Calu3 (cell line): ENCODE data around the gene TMEM185B. TPM values are rescaled to one million over a fixed set of nuclear protein-coding genes. Genes with fewer than 3 reads are reported as not detected.

Experiments used
- Bru-seq: library from RNA; stranded (reverse); fragments of 400-500 nt; gene quantifications from one replicate; lab custom pipeline; 2021; lab: Mats Ljungman, UMichigan
- BruChase-seq, 2 experiments: library from RNA; stranded (reverse); fragments of 400-500 nt; gene quantifications; one replicate each; lab custom pipeline; 2021; lab: Mats Ljungman, UMichigan
- BruUV-seq: library from RNA; stranded (reverse); fragments of 400-500 nt; replicated peaks from 2 replicates; lab custom pipeline; 2021; lab: Mats Ljungman, UMichigan
- CTCF ChIA-PET: fragments of 300-600 bp; sonication (Branson Sonifier 250); formaldehyde crosslinking; loops from one replicate; lab custom pipeline; 2022; ENCODE audit warnings: antibody characterized with exemption; lab: Charles Lee
- DNase-seq: peaks from one replicate; pipeline ENCODE4 v3.0.0; 2022
- H3K27ac Mint-ChIP-seq: one replicate; pipeline ENCODE4 v1.8.0; 2022; ENCODE audit warnings: mixed read lengths; ENCODE audit not compliant: unreplicated experiment
- H3K27me3 Mint-ChIP-seq: one replicate; pipeline ENCODE4 v1.8.0; 2022; ENCODE audit warnings: mixed read lengths; ENCODE audit not compliant: unreplicated experiment
- H3K36me3 Mint-ChIP-seq: one replicate; pipeline ENCODE4 v1.8.0; 2022; ENCODE audit warnings: mild to moderate bottlenecking, moderate library complexity, mixed read lengths; ENCODE audit not compliant: insufficient read depth, unreplicated experiment
- H3K4me1 Mint-ChIP-seq: one replicate; pipeline ENCODE4 v1.8.0; 2022; ENCODE audit warnings: mild to moderate bottlenecking, low read depth, mixed read lengths; ENCODE audit not compliant: unreplicated experiment
- H3K4me3 Mint-ChIP-seq: one replicate; pipeline ENCODE4 v1.8.0; 2022; ENCODE audit warnings: mild to moderate bottlenecking, low read depth, moderate library complexity, mixed read lengths; ENCODE audit not compliant: unreplicated experiment
- H3K9me3 Mint-ChIP-seq: one replicate; pipeline ENCODE4 v1.8.0; 2022; ENCODE audit warnings: low read depth, mixed read lengths; ENCODE audit not compliant: unreplicated experiment
- CTCF ChIP-seq: fragments of 200-600 bp; IDR thresholded peaks from one replicate; pipeline ENCODE4 v1.8.0; 2022; ENCODE audit warnings: antibody characterized with exemption; ENCODE audit not compliant: unreplicated experiment
- intact Hi-C: fragments of 100-400 bp; cut with micrococcal nuclease; formaldehyde crosslinking; loops from one replicate; pipeline ENCODE4 v1.10.0; 2022; ENCODE audit not compliant: unreplicated experiment
- long read RNA-seq: library from polyadenylated mRNA; stranded (forward); transcript quantifications from one replicate; pipeline ENCODE4 v2.0.0, GENCODE V29; 2022
- total RNA-seq: library from RNA; stranded (reverse); gene quantifications from 2 replicates; pipeline ENCODE4 v1.2.3, GENCODE V29; 2022

Gene TMEM185B
- 42.0 and 42.8 TPM in 2 replicates for total RNA-seq
- Bru-seq, nascent RNA, result percentile 81 among the genes with signal in this experiment
- percentile 98 among the genes with signal in this experiment for BruChase-seq, experiment 1, labeled RNA remaining after a 6-hour chase
- BruChase-seq, experiment 2, labeled RNA remaining after a 2-hour chase, result percentile 98 among the genes with signal in this experiment
- long read RNA-seq, transcript TMEM185B-201 (1 exons, 2,131 nt), result major isoform, 44 of 44 reads
- long read RNA-seq, partial matches to known transcripts, result 0 of 44 reads
- long read RNA-seq, other reads (novel, unspliced or antisense), result 0 of 44 reads

- Mint-ChIP-seq H3K4me3 (peak within 1 kb of the TSS; percentile 79), H3K27ac (peak within 1 kb of the TSS; percentile 83), H3K36me3 (peaks cover 42% of the 10 kb centered on the region), H3K4me1 (peaks cover 15% of the 10 kb centered on the region), H3K27me3 (no peaks in the 10 kb centered on the region), H3K9me3 (no peaks in the 10 kb centered on the region)
- DNase-seq, result peak; percentile 95
- intact Hi-C loops, result no loop called here
- TF ChIP-seq CTCF, result peak; percentile 27
- CTCF ChIA-PET, result interaction anchor here (0.6 to 1.5 kb wide), 6 partner anchors 8 to 861 kb away, joined by 3 to 9 read pairs (median 4); partner anchors contain the start of gene RALB
- no TSS peak for BruUV-seq
Measured at GRCh38 chr2:120223034-120223912, at the start of gene TMEM185B. TSS of gene TMEM185B (minus strand) at chr2:120223400. CDS start at chr2:120222976, 424 bp downstream.

- BruUV-seq, result no TSS peak
- no peak for TF ChIP-seq CTCF
- Mint-ChIP-seq H3K27me3 (no peaks in the 10 kb centered on the region), H3K36me3 (no peaks in the 10 kb centered on the region), H3K27ac (no peak overlapping the region), H3K9me3 (no peaks in the 10 kb centered on the region), H3K4me3 (no peak overlapping the region), H3K4me1 (peaks cover 42% of the 10 kb centered on the region)
- intact Hi-C loops, result no loop called here
- no peak for DNase-seq
- CTCF ChIA-PET, result no interaction called here
Measured at GRCh38 chr2:120271711-120272379, 48.6 kb upstream of the TMEM185B start.

GRCh38 chr2:120269816-120270215 lies 46.6 kb upstream of the TMEM185B start:
- no peak for DNase-seq
- CTCF ChIA-PET, result interaction anchor here (0.7 kb wide), 1 partner anchor 798 kb away, joined by 4 read pairs; no protein-coding TSS in a partner anchor
- H3K4me3 Mint-ChIP-seq, result no peak overlapping the region
- H3K4me1 Mint-ChIP-seq, result peaks cover 30% of the 10 kb centered on the region
- no TSS peak for BruUV-seq
- H3K27me3 Mint-ChIP-seq, result no peaks in the 10 kb centered on the region
- no peak for TF ChIP-seq CTCF
- H3K27ac Mint-ChIP-seq, result no peak overlapping the region
- no peaks in the 10 kb centered on the region for H3K9me3 Mint-ChIP-seq
- intact Hi-C loops, result no loop called here
- no peaks in the 10 kb centered on the region for H3K36me3 Mint-ChIP-seq

GRCh38 chr2:120269076-120269744 lies 46.0 kb upstream of the TMEM185B start:
- no peak for DNase-seq
- H3K9me3 Mint-ChIP-seq, result no peaks in the 10 kb centered on the region
- no peak for TF ChIP-seq CTCF
- CTCF ChIA-PET, result no interaction called here
- H3K4me1 Mint-ChIP-seq, result peaks cover 30% of the 10 kb centered on the region
- H3K27me3 Mint-ChIP-seq, result no peaks in the 10 kb centered on the region
- H3K36me3 Mint-ChIP-seq, result no peaks in the 10 kb centered on the region
- no TSS peak for BruUV-seq
- no peak overlapping the region for H3K27ac Mint-ChIP-seq
- no peak overlapping the region for H3K4me3 Mint-ChIP-seq
- intact Hi-C loops, result no loop called here
